NB4 (cell line): Measurements from ENCODE around the gene ALDH3B2.
"Not testable (repeated sequence)": the region's sequence is repeated elsewhere in the genome, so short reads cannot be mapped to it uniquely, and the experiment has no call there.

ENCODE experiments used
- DNase-seq: peaks from one replicate; pipeline ENCODE4 v3.0.0; 2010; ENCODE audit warnings: low read depth
- H3K4me3 ChIP-seq: one replicate; pipeline ENCODE4 v1.5.1; 2011; ENCODE audit warnings: mild to moderate bottlenecking, low read depth, low read length, moderate library complexity
- CTCF ChIP-seq: IDR thresholded peaks from one replicate; pipeline ENCODE4 v1.5.1; 2012; ENCODE audit warnings: low read depth, low read length
- MYC ChIP-seq: IDR thresholded peaks from 2 replicates; pipeline ENCODE4 v1.6.1; 2011; ENCODE audit warnings: low read depth, low read length
- POLR2A ChIP-seq: IDR thresholded peaks from 2 replicates; pipeline ENCODE4 v1.6.1; 2011; ENCODE audit warnings: mild to moderate bottlenecking; ENCODE audit not compliant: insufficient read length; ENCODE audit errors: extremely low read depth
- TF ChIP-seq, protein P1 (sequence below): IDR thresholded peaks from 2 replicates; pipeline ENCODE4 v1.6.1; 2011; ENCODE audit warnings: low read depth, low read length

The ALDH3B2 gene

GRCh38 chr11:67618901-67619659 is 55.3 kb downstream of the ALDH3B2 start:
- not testable (repeated sequence) for H3K4me3 ChIP-seq, DNase-seq

DNA sequence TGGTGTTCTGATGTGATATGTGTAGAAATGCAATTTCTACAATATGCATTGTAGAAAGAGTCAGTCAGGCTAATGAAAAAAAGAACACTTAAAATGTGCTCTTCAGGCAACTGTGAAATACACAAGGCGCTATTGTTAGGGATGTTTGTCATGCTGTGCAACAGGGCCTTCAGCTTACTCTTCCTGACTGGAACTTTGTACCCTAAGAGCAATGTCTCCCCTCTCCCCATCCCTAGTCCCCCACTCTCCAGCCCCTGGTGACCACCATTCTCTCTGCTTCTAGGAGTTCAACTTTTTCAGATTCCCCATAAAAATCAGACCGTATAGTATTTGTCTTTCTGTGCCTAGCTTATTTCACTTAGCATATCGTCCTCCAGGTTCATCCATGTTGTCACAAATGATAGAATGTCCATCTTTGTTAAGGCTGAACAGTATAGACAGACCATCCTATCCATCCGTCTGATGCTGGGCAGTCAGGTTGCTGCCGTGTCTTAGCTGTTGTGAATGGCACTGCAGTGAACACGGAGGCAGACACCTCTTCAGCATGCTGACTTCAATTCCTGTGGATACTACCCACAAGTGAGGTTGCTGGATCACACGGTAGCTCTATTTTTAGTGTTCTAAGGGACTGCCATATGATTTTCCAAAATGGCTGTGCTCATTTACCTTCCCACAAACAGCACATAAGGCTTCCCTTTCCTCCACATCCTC is 57.0 kb downstream of the ALDH3B2 start:
- H3K4me3 ChIP-seq: no peak overlapping the region
- no peak for TF ChIP-seq CTCF
- TF ChIP-seq MYC: no peak
- TF ChIP-seq POLR2A: no peak
- TF ChIP-seq, protein P1, sequence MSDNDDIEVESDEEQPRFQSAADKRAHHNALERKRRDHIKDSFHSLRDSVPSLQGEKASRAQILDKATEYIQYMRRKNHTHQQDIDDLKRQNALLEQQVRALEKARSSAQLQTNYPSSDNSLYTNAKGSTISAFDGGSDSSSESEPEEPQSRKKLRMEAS: no peak
- no peak for DNase-seq

- DNase-seq: no peak
- H3K4me3 ChIP-seq: no peak overlapping the region
- TF ChIP-seq, protein P1: no peak
- TF ChIP-seq CTCF: no peak
- TF ChIP-seq POLR2A: no peak
- no peak for TF ChIP-seq MYC
Measured at GRCh38 chr11:67616431-67617242, 57.8 kb downstream of the ALDH3B2 start.

GRCh38 chr11:67615728-67616430 is 58.5 kb downstream of the ALDH3B2 start:
- TF ChIP-seq CTCF (no peak), POLR2A (no peak), MYC (no peak)
- TF ChIP-seq, protein P1: no peak
- DNase-seq: no peak
- H3K4me3 ChIP-seq: no peak overlapping the region

- TF ChIP-seq POLR2A: no peak
- TF ChIP-seq CTCF: peak; percentile 76
- H3K4me3 ChIP-seq: no peak overlapping the region
- peak; percentile 70 for DNase-seq
Measured at GRCh38 chr11:67614730-67615714, 59.4 kb downstream of the ALDH3B2 start.
